OCI-LY1 (cell line): ENCODE data around the gene ATG9A.

Experiments
- CTCF ChIP-seq: fragments of 200-600 bp; sonication (generic), shearing (Covaris generic); IDR thresholded peaks from 2 replicates; pipeline ENCODE4 v1.5.1; 2017; ENCODE audit warnings: mild to moderate bottlenecking, antibody characterized with exemption, low read length, moderate library complexity, mixed read lengths
- EZH2 ChIP-seq: fragments of 200-600 bp; sonication (generic), shearing (Covaris generic); IDR thresholded peaks from 2 replicates; pipeline ENCODE4 v1.8.0; 2017; ENCODE audit warnings: borderline replicate concordance, mixed run types, mild to moderate bottlenecking, antibody characterized with exemption, low read length, moderate library complexity, mixed read lengths

GRCh38 chr2:219209236-219210195 is 19.9 kb downstream of the ATG9A start:
- TF ChIP-seq CTCF (no peak), EZH2 (no peak)
